HepG2 (cell line): ENCODE results near the gene SYAP1. TPM values are rescaled to one million over a fixed set of nuclear protein-coding genes. Genes with fewer than 3 reads are reported as not detected.
A peak's percentile ranks its signal among the peaks of the same experiment; 100 is the strongest.

ENCODE experiments used
- ATAC-seq: fragments of 200-7000 bp; cut with Tn5 transposase; 3 replicates; pipeline ENCODE4 v1.9.1; 2020; ENCODE audit warnings: mild to moderate bottlenecking, moderate library complexity
- BruUV-seq: library from RNA; stranded (reverse); fragments of 400-500 nt; replicated peaks from 2 replicates; lab custom pipeline; 2021; lab: Mats Ljungman, UMichigan
- CTCF ChIA-PET: fragments of 300-600 bp; formaldehyde crosslinking; extraction: SDS; loops from one replicate; lab custom pipeline; 2021; ENCODE audit warnings: low total read pairs, inconsistent platforms, low intra/inter-chr PET ratio; lab: Yijun Ruan, JAX
- POLR2A ChIA-PET: fragments of 350-600 bp; sonication (Branson Sonifier 250); formaldehyde crosslinking; loops from one replicate; lab custom pipeline; 2020; ENCODE audit warnings: antibody characterized with exemption, inconsistent platforms; lab: Yijun Ruan, JAX
- DNase-seq: peaks from one replicate; pipeline ENCODE4 v3.0.0-alpha.2; 2015; ENCODE audit warnings: low spot score
- FAIRE-seq: peaks from 3 replicates; lab custom pipeline; 2011; peaks lifted over from hg19 to GRCh38; lab: Jason Lieb, UNC
- H2AFZ ChIP-seq: one replicate; pipeline ENCODE4 v1.6.1; 2011; ENCODE audit warnings: low read length, inconsistent platforms
- H3K27ac ChIP-seq: fragments of 300-600 bp; 3 replicates; pipeline ENCODE4 v1.8.0; 2011; ENCODE audit warnings: mixed run types, mild to moderate bottlenecking, mixed read lengths, low read length, inconsistent platforms; ENCODE audit not compliant: insufficient read depth; ENCODE audit errors: extremely low read length
- H3K27me3 ChIP-seq, 2 experiments: fragments of 200-600 bp in 1 of 2; 2 replicates in 1 of 2; 3 replicates in 1 of 2; pipeline versions ENCODE4 v1.6.0 to v1.8.0; 2011; ENCODE audit warnings: low read length in 2 of 2, mild to moderate bottlenecking in 2 of 2, moderate library complexity in 2 of 2, inconsistent platforms in 1 of 2; ENCODE audit not compliant: insufficient read depth in 2 of 2, control insufficient read depth in 1 of 2
- H3K36me3 ChIP-seq, 2 experiments: fragments of 200-600 bp in 1 of 2; replicated peaks in 1 of 2; 2 replicates in 1 of 2; 3 replicates in 1 of 2; pipeline versions ENCODE4 v1.5.1 to v1.8.0; 2011; ENCODE audit warnings: low read length in 2 of 2, inconsistent platforms in 1 of 2; ENCODE audit not compliant: insufficient read depth in 2 of 2, control insufficient read depth in 1 of 2
- H3K4me1 ChIP-seq: 2 replicates; pipeline ENCODE4 v1.5.1; 2012; ENCODE audit warnings: low read length, inconsistent platforms; ENCODE audit not compliant: insufficient read depth
- H3K4me2 ChIP-seq: 2 replicates; pipeline ENCODE4 v1.6.0; 2011; ENCODE audit warnings: low read depth, low read length, inconsistent platforms
- H3K4me3 ChIP-seq, 3 experiments: fragments of 200-600 bp in 1 of 3; sonication (generic), shearing (Covaris generic) in 1 of 3; replicated peaks in 1 of 3; 2 replicates each; pipeline ENCODE4 v1.5.1; 2011 to 2016; ENCODE audit warnings: low read length in 3 of 3, inconsistent platforms in 2 of 3, low read depth in 2 of 3, mild to moderate bottlenecking in 2 of 3, control low read depth in 1 of 3, mixed read lengths in 1 of 3; ENCODE audit not compliant: insufficient read depth in 1 of 3
- H3K79me2 ChIP-seq: one replicate; pipeline ENCODE4 v1.6.1; 2011; ENCODE audit warnings: low read length, inconsistent platforms; ENCODE audit not compliant: insufficient read depth
- H3K9ac ChIP-seq: 2 replicates; pipeline ENCODE4 v1.6.0; 2011; ENCODE audit warnings: mild to moderate bottlenecking, low read depth, low read length, inconsistent platforms; ENCODE audit not compliant: insufficient read depth
- H3K9me3 ChIP-seq: 2 replicates; pipeline ENCODE4 v1.5.1; 2012; ENCODE audit warnings: mild to moderate bottlenecking, low read length
- H4K20me1 ChIP-seq: 2 replicates; pipeline ENCODE4 v1.6.0; 2011; ENCODE audit warnings: inconsistent platforms, mild to moderate bottlenecking, low read length, moderate library complexity; ENCODE audit not compliant: insufficient read depth
- BCL6 ChIP-seq: IDR thresholded peaks from 2 replicates; pipeline ENCODE4 v1.6.1; 2016; ENCODE audit warnings: missing genetic modification reagents, missing compliant biosample characterization
- CEBPB ChIP-seq: IDR thresholded peaks from 2 replicates; pipeline ENCODE4 v1.6.1; 2011; ENCODE audit warnings: low read depth, low read length, improper control_type of control experiment, borderline replicate concordance
- CEBPG ChIP-seq: IDR thresholded peaks from 2 replicates; pipeline ENCODE4 v1.6.1; 2016
- ELK4 ChIP-seq: sonication (generic); formaldehyde crosslinking; IDR thresholded peaks from 2 replicates; pipeline ENCODE4 v1.9.0; 2021; ENCODE audit warnings: missing genetic modification reagents, borderline replicate concordance
- FOSL2 ChIP-seq: sonication (generic); formaldehyde crosslinking; IDR thresholded peaks from 2 replicates; pipeline ENCODE4 v1.4.0; 2020; ENCODE audit warnings: missing genetic modification reagents
- FOXA3 ChIP-seq: IDR thresholded peaks from 2 replicates; pipeline ENCODE4 v1.6.1; 2016; ENCODE audit warnings: missing genetic modification reagents, missing compliant biosample characterization
- KDM1A ChIP-seq: IDR thresholded peaks from 2 replicates; pipeline ENCODE4 v1.6.1; 2016; ENCODE audit warnings: missing compliant biosample characterization
- MNT ChIP-seq: fragments of 450-650 bp; IDR thresholded peaks from 2 replicates; pipeline ENCODE4 v1.6.1; 2016
- MXI1 ChIP-seq: IDR thresholded peaks from 3 replicates; pipeline ENCODE4 v1.6.1; 2012; ENCODE audit warnings: low read depth, low read length, inconsistent platforms, borderline replicate concordance
- SAP130 ChIP-seq: IDR thresholded peaks from 2 replicates; pipeline ENCODE4 v1.6.1; 2016; ENCODE audit warnings: low read depth
- SOX13 ChIP-seq, 3 experiments: fragments of 450-650 bp in 1 of 3; sonication (generic) in 1 of 3; formaldehyde crosslinking in 1 of 3; IDR thresholded peaks in 2 of 3; conservative IDR thresholded peaks in 1 of 3; 2 replicates each; pipeline versions ENCODE4 v1.5.0 to v1.6.1; 2016 to 2020; ENCODE audit warnings: antibody characterized with exemption in 1 of 3, mild to moderate bottlenecking in 1 of 3, missing compliant biosample characterization in 1 of 3, missing genetic modification reagents in 1 of 3, moderate library complexity in 1 of 3
- TBL1XR1 ChIP-seq: fragments of 150-350 bp; IDR thresholded peaks from 2 replicates; pipeline ENCODE4 v1.6.1; 2014; ENCODE audit warnings: borderline replicate concordance, low read length; ENCODE audit not compliant: partially characterized antibody
- TEF ChIP-seq: sonication (generic); formaldehyde crosslinking; IDR thresholded peaks from 2 replicates; pipeline ENCODE4 v1.5.0; 2020; ENCODE audit warnings: missing genetic modification reagents
- ZBTB44 ChIP-seq: sonication (generic); formaldehyde crosslinking; IDR thresholded peaks from 2 replicates; pipeline ENCODE4 v1.4.0; 2020; ENCODE audit warnings: missing genetic modification reagents
- ZEB1 ChIP-seq: IDR thresholded peaks from 2 replicates; pipeline ENCODE4 v1.6.1; 2012; ENCODE audit warnings: mild to moderate bottlenecking, low read depth, inconsistent platforms; ENCODE audit not compliant: insufficient replicate concordance
- ZNF12 ChIP-seq: sonication (generic); formaldehyde crosslinking; IDR thresholded peaks from 2 replicates; pipeline ENCODE4 v1.5.0; 2020; ENCODE audit warnings: missing genetic modification reagents
- ZNF335 ChIP-seq: sonication (generic); formaldehyde crosslinking; IDR thresholded peaks from 2 replicates; pipeline ENCODE4 v1.4.0; 2020; ENCODE audit warnings: missing genetic modification reagents
- ZNF503 ChIP-seq: sonication (generic); formaldehyde crosslinking; IDR thresholded peaks from 2 replicates; pipeline ENCODE4 v1.4.0; 2020; ENCODE audit warnings: missing genetic modification reagents
- WGBS: methylation state at CpG from one replicate; pipeline ENCODE4 v1.1.6; 2017; ENCODE audit warnings: low lambda C conversion rate; 5-methylcytosine and 5-hydroxymethylcytosine counted together
- in situ Hi-C: cut with HindIII; loops from 2 replicates; pipeline ENCODE4 v1.10.0; 2017; ENCODE audit warnings: low pct_unique_long_range_greater_than_20kb; ENCODE audit not compliant: extremely low pct_ligation_motif_present
- intact Hi-C: fragments of 100-400 bp; cut with micrococcal nuclease; formaldehyde crosslinking; loops from one replicate; pipeline ENCODE4 v1.10.0; 2022; ENCODE audit not compliant: unreplicated experiment
- polyA plus RNA-seq, 8 experiments: library from polyadenylated mRNA; depleted of rRNA in 3 of 8; stranded (reverse) in 7 of 8; unstranded in 1 of 8; fragments of >200 nt; fragmentation: Illumina TruSeq in 4 of 8; extraction: Trizol in 4 of 8; gene quantifications; 2 replicates each; pipeline versions ENCODE4 v1.2.1 to v1.2.3, GENCODE V29; 2011 to 2016; ENCODE audit warnings: low read depth in 4 of 8, missing spikeins in 1 of 8, mixed read lengths in 1 of 8; ENCODE audit not compliant: insufficient read depth in 1 of 8
- total RNA-seq, 5 experiments: library from RNA; depleted of rRNA; stranded (reverse); fragments of >200 nt; fragmentation: Illumina TruSeq; extraction: Trizol; gene quantifications; 2 replicates each; pipeline ENCODE4 v1.2.3, GENCODE V29; 2016; ENCODE audit warnings: low read depth in 1 of 5

SYAP1 gene
- total and polyA plus RNA-seq, 2 of the 13 experiments (the other 11 are each of a cell fraction or from before 2014, with no cell fraction given): 4.9 to 18.5 TPM

- no peak overlapping the region for H3K27ac ChIP-seq
- intact Hi-C loops (no loop called here), in situ Hi-C loops (no loop called here)
- peaks cover 21% of the 10 kb centered on the region for H3K4me1 ChIP-seq
- peak; percentile 70 for ATAC-seq
- H3K36me3 ChIP-seq: peaks cover 3 to 25% of the 10 kb centered on the region in 2 experiments; a peak in 3 of 5 replicates
- H4K20me1 ChIP-seq: no peaks in the 10 kb centered on the region
- no peak overlapping the region for H3K4me3 ChIP-seq
- H3K79me2 ChIP-seq: no peaks in the 10 kb centered on the region
- FAIRE-seq: peak; percentile 73
- H3K9ac ChIP-seq: no peak overlapping the region
- peak; percentile 69 for DNase-seq
- no peaks in the 10 kb centered on the region for H3K27me3 ChIP-seq
- no peaks in the 10 kb centered on the region for H3K9me3 ChIP-seq
- BruUV-seq: no TSS peak
- 29% methylated on average over 3 of the region's 6 CpGs for WGBS
- H3K4me2 ChIP-seq: no peak overlapping the region
- H2AFZ ChIP-seq: no peak overlapping the region
- POLR2A ChIA-PET: interaction anchor here (1.3 to 1.9 kb wide), 3 partner anchors 20 to 32 kb away, joined by 9 to 12 read pairs (median 10); partner anchors contain the start of genes CTPS2 and SYAP1
- CTCF ChIA-PET: no interaction called here
- TF ChIP-seq FOXA3 (CRISPR knock-in tag) (peak; percentile 19; the same call in 1 of the 2 replicates), ZEB1 (no peak), CEBPB (peak; percentile 91), KDM1A (no peak), MNT (no peak), ELK4 (CRISPR knock-in tag) (no peak), SOX13 (IDR thresholded peaks at IDR 0.05) (no peak), SOX13 (CRISPR knock-in tag; conservative IDR thresholded peaks at IDR 0.05 in 1 of 2, IDR thresholded peaks at IDR 0.05 in 1 of 2) (peak in 1 of 2 experiments; percentile 10; a peak in 1 of 4 replicates), MXI1 (no peak), ZBTB44 (no peak), ZNF12 (CRISPR knock-in tag) (peak; percentile 50), TBL1XR1 (no peak), CEBPG (CRISPR knock-in tag) (peak; percentile 55; the same call in 1 of the 2 replicates), SAP130 (CRISPR knock-in tag) (peak; percentile 11; the same call in 1 of the 2 replicates), BCL6 (0 out of 2 replicates have a peak, but pooled peaks have one; percentile 11), ZNF335 (CRISPR knock-in tag) (peak; percentile 81), FOSL2 (CRISPR knock-in tag) (0 out of 2 replicates have a peak, but pooled peaks have one; percentile 32), TEF (no peak), ZNF503 (CRISPR knock-in tag) (no peak)
Observed at GRCh38 chrX:16739574-16739973, 20.2 kb downstream of the SYAP1 start.
